ENCODE results near the gene PRRT1.

DNA sequence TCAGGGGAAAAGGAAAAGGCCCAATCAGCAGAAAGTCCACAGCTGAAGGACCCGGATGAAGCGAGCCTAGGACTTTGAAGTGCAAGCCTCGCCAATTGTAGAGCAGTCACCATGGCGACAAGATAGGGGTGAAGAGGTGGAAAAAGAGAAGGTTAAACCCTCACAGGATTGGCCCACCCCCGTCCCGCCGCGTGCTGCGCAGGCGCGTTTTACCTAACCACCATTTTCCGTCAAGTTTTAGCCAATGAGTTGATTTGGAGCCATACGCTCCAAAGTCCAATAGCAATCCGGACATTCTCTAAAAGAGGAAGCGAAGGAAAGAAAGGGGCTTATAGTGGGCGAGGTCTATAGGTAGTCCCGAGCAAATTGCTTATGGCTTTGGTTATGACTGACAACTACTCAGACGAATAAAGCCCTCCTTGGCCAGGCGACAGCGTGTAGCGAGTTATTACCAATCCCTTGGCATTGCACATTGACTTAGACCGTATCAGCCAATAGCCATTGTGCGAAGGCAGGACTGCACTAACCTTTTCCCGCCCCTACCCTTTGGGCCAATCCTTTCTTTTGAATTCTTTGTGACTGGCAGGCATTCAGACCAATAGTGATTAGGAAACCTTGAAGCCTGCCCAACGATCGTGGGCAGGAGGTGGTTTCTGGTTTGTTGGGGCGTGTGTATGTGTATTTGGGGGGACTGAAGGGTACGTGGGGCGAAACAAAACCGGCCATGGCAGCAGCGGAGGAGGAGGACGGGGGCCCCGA is 26.2 kb upstream of the PRRT1 start, which contains the start of gene RNF5:
- TF ChIP-seq, protein P1, sequence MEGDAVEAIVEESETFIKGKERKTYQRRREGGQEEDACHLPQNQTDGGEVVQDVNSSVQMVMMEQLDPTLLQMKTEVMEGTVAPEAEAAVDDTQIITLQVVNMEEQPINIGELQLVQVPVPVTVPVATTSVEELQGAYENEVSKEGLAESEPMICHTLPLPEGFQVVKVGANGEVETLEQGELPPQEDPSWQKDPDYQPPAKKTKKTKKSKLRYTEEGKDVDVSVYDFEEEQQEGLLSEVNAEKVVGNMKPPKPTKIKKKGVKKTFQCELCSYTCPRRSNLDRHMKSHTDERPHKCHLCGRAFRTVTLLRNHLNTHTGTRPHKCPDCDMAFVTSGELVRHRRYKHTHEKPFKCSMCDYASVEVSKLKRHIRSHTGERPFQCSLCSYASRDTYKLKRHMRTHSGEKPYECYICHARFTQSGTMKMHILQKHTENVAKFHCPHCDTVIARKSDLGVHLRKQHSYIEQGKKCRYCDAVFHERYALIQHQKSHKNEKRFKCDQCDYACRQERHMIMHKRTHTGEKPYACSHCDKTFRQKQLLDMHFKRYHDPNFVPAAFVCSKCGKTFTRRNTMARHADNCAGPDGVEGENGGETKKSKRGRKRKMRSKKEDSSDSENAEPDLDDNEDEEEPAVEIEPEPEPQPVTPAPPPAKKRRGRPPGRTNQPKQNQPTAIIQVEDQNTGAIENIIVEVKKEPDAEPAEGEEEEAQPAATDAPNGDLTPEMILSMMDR (conservative IDR thresholded peaks at IDR 0.05; ENCODE audit: low read depth, low read length) = no peak
- no peak for TF ChIP-seq EZH2phosphoT487 (IDR thresholded peaks at IDR 0.05; ENCODE audit: borderline replicate concordance, low read length)

Measured in PC-3 (cell line).